Tibial nerve (tissue), 3 donors: Measurements from ENCODE around the gene RANBP3.

ENCODE experiments used
- POLR2A ChIP-seq, 2 donors: fragments of 450-650 bp; IDR thresholded peaks; one replicate each; pipeline ENCODE4 v1.6.1; 2017; ENCODE audit warnings: antibody characterized with exemption in 2 of 2, mild to moderate bottlenecking in 2 of 2, moderate library complexity in 2 of 2
- TF ChIP-seq, protein P1 (sequence below), 5 experiments: fragments of 200-600 bp in 3 of 5; fragments of 450-650 bp in 2 of 5; sonication (generic) in 3 of 5; IDR thresholded peaks; one replicate each; pipeline ENCODE4 v1.5.1; 2016 to 2019; ENCODE audit warnings: antibody characterized with exemption in 5 of 5, mild to moderate bottlenecking in 3 of 5, moderate library complexity in 2 of 5

DNA sequence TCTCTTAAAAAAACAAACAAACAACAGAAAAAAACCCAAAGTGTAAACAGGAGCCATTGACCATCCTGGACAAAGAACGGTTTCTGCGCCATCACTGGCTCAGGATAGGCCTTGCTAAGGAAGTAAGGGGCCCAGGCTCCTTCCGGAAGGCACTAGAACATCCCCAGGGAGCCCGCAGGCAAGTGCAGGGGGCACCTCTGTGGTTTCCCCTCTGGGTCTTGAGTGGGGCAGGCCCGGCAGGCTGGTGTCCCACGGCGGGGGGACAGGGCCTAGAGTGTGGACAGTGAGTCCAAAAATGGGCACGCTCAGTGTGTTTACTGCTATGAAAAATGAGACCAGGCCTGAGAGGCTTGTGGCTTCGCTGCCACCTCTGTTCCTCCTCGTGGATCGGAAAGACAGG is 14.8 kb upstream of the RANBP3 start:
- TF ChIP-seq, protein P1, sequence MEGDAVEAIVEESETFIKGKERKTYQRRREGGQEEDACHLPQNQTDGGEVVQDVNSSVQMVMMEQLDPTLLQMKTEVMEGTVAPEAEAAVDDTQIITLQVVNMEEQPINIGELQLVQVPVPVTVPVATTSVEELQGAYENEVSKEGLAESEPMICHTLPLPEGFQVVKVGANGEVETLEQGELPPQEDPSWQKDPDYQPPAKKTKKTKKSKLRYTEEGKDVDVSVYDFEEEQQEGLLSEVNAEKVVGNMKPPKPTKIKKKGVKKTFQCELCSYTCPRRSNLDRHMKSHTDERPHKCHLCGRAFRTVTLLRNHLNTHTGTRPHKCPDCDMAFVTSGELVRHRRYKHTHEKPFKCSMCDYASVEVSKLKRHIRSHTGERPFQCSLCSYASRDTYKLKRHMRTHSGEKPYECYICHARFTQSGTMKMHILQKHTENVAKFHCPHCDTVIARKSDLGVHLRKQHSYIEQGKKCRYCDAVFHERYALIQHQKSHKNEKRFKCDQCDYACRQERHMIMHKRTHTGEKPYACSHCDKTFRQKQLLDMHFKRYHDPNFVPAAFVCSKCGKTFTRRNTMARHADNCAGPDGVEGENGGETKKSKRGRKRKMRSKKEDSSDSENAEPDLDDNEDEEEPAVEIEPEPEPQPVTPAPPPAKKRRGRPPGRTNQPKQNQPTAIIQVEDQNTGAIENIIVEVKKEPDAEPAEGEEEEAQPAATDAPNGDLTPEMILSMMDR (IDR thresholded peaks at IDR 0.05), result no peak
- TF ChIP-seq POLR2A (IDR thresholded peaks at IDR 0.05), result no peak
